GM10266 (cell line): Measurements from ENCODE around the gene STRA6.
"Not testable (repeated sequence)": the region's sequence is repeated elsewhere in the genome, so short reads cannot be mapped to it uniquely, and the experiment has no call there.

ENCODE experiments used
- DNase-seq: peaks from one replicate; pipeline ENCODE4 v3.0.0; 2012; ENCODE audit errors: extremely low spot score
- CTCF ChIP-seq: IDR thresholded peaks from 2 replicates; pipeline ENCODE4 v1.5.1; 2012; ENCODE audit warnings: mild to moderate bottlenecking, low read depth; ENCODE audit not compliant: control insufficient read depth, insufficient read depth; ENCODE audit errors: missing control alignments

The STRA6 gene

GRCh38 chr15:74167891-74168331 lies 34.7 kb downstream of the STRA6 start:
- DNase-seq = no peak
- no peak for TF ChIP-seq CTCF

GRCh38 chr15:74165461-74165860 lies 37.1 kb downstream of the STRA6 start:
- no peak for TF ChIP-seq CTCF
- no peak for DNase-seq

- DNase-seq = not testable (repeated sequence)
Observed at GRCh38 chr15:74162195-74162536, 40.4 kb downstream of the STRA6 start.

DNA sequence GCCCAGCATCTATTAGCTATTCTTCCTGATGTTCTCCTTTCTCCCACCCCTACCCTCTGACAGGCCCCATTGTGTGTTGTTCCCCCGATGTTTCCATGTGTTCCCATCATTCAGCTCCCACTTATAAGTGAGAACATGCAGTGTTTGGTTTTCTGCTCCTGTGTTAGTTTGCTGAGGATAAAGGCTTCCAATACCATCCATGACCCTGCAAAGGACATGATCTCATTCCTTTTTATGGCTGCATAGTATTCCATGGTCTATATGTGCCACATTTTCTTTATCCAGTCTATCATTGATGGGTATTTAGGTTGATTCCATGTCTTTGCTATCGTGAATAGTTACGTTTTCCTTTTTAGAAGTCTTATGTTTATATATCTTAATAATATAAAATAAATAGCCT lies 42.2 kb downstream of the STRA6 start:
- not testable (repeated sequence) for DNase-seq

GRCh38 chr15:74159773-74160172 lies 42.8 kb downstream of the STRA6 start:
- no peak for DNase-seq
- TF ChIP-seq CTCF = no peak

- TF ChIP-seq CTCF = no peak
- peak; percentile 59 for DNase-seq
Observed at GRCh38 chr15:74158855-74159650, 43.5 kb downstream of the STRA6 start.

GRCh38 chr15:74157868-74158827 lies 44.4 kb downstream of the STRA6 start:
- no peak for TF ChIP-seq CTCF
- DNase-seq = no peak

DNA sequence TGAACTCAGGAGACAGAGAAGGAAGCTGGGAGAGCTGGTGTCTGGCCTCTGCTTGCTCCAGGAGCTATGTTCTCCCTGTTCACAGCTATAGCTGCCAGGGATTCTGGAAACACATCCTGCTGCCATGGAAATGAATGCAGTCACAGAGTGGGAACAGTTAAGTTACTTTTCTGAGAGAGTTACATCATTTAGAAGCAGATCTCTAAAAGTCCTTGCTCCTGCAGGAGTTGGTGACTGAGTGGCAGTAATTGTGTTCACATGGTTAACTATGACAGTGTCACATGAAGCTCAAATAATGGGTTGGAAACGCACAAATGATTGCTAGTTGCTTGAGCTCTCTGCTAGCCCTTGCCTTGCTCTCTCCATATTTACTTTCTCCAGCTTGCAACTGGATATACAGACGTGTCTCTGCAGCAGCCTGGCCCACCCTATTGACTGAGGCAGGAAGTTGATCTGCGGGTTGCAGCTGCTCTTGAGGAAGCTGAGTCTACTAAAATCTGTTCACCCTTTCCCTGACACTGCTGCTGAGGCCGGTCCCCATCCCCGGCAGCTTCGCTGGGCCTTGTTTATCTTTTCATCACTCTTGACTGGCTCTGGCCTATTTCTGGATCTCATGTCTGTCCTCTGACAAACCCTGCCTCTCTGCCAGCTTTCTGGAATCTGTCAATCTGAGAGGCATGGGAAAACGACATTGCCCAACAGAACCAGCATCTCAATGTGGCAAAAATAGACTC lies 45.7 kb downstream of the STRA6 start:
- no peak for DNase-seq
- no peak for TF ChIP-seq CTCF
